IMR-90 (cell line): ENCODE measurements around the gene TUBGCP6.

ENCODE experiments used
- CHD1 ChIP-seq: IDR thresholded peaks from 2 replicates; pipeline ENCODE4 v1.6.1; 2012; ENCODE audit warnings: low read depth, low read length, improper control_type of control experiment
- CTCF ChIP-seq: conservative IDR thresholded peaks from 2 replicates; pipeline ENCODE4 v1.5.1; 2012; ENCODE audit warnings: mild to moderate bottlenecking, low read depth, low read length, improper control_type of control experiment
- FOS ChIP-seq: fragments of 150-350 bp; IDR thresholded peaks from 2 replicates; pipeline ENCODE4 v1.6.1; 2016; ENCODE audit warnings: low read depth, low read length
- POLR2A ChIP-seq: IDR thresholded peaks from 2 replicates; pipeline ENCODE4 v1.6.1; 2012; ENCODE audit warnings: mild to moderate bottlenecking, low read depth, low read length
- RCOR1 ChIP-seq: IDR thresholded peaks from 2 replicates; pipeline ENCODE4 v1.6.1; 2012; ENCODE audit warnings: mild to moderate bottlenecking, low read length, improper control_type of control experiment; ENCODE audit not compliant: insufficient replicate concordance
- SMC3 ChIP-seq: fragments of 150-350 bp; IDR thresholded peaks from 2 replicates; pipeline ENCODE4 v1.6.1; 2016; ENCODE audit warnings: low read depth, mild to moderate bottlenecking, antibody characterized with exemption, low read length, moderate library complexity
- USF2 ChIP-seq: fragments of 150-350 bp; IDR thresholded peaks from 2 replicates; pipeline ENCODE4 v1.6.1; 2017; ENCODE audit warnings: mild to moderate bottlenecking, antibody characterized with exemption, low read length, low read depth

- TF ChIP-seq CTCF (no peak), FOS (no peak), POLR2A (no peak), CHD1 (no peak), RCOR1 (no peak), USF2 (no peak), SMC3 (no peak)
Observed at GRCh38 chr22:50189184-50189848, 55.5 kb downstream of the TUBGCP6 start.
